Measurements from ENCODE around the gene RAC3.

The RAC3 gene

DNA sequence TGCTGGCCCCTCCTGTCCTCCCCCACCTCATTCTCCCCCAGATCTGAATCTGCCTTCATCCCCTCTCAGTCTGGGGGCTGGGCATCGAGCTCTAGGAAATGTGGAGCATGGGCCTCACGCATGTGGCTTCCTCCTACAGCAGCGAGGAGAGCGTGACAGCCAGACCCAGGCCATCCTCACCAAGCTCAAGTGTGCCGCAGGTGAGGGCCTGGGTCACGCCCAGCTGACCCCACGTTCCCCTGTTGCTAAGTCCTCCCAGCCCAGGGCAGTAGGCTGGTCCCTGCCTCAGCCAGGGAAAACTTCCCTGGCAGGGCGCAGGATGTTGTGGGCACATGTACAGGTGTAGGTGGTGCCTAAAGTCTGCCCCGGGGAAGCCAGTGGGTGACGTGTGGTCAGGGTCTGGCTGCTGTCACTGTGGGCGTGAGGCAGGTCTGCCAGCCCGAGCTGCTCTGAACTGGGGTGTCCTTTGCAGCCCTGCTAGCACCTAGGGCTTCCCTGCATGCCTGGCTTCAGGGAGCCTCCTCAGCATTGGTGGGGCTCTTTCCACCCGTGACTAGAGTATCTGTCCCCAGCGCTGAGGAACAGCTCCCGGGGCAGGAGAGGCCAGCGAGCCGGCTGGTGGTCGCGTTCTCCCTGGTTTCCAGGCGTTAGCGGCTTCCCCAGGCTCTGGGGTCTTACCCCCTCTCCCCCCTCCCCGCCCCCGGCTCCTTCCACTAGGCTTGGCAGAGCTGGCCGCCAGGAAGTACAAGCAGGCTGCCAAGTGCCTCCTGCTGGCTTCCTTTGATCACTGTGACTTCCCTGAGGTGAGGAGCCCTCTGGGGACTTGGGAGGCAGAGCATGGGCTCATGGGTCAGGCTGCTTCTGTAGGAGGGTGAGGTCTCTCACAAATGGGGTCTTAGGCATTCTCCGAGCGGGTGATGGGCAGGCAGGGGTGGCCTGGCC lies 23.8 kb downstream of the RAC3 start:
- DNase-seq (ENCODE audit: low read depth in 2 of 2, low spot score in 1 of 2) = no peak

DNA sequence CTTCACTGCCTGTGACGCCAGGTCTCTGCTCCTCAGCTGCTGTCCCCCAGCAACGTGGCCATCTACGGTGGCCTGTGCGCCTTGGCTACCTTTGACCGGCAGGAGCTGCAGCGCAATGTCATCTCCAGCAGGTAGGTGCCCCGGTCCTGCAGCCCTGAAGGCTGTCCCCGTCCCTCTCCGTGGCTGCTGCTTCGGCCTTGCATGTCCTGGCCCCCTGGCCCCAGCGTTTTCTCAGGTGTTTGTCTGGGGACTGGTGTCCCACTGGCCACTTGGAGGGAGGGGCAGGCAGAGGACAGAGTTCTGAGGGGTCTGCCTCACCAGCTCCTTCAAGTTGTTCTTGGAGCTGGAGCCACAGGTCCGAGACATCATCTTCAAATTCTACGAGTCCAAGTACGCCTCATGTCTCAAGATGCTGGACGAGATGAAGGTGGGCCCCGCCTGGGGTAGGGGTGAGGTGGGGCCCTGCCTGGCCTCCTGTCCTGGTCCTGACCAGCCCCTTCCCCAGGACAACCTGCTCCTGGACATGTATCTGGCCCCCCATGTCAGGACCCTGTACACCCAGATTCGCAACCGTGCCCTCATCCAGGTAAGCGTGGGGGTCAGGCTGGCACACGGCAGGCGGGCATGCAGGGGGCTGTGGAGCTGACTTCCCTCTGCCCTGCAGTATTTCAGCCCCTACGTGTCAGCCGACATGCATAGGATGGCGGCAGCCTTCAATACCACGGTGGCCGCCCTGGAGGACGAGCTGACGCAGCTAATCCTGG lies 24.7 kb downstream of the RAC3 start:
- DNase-seq (ENCODE audit: low read depth in 2 of 2, low spot score in 1 of 2) = no peak

DNA sequence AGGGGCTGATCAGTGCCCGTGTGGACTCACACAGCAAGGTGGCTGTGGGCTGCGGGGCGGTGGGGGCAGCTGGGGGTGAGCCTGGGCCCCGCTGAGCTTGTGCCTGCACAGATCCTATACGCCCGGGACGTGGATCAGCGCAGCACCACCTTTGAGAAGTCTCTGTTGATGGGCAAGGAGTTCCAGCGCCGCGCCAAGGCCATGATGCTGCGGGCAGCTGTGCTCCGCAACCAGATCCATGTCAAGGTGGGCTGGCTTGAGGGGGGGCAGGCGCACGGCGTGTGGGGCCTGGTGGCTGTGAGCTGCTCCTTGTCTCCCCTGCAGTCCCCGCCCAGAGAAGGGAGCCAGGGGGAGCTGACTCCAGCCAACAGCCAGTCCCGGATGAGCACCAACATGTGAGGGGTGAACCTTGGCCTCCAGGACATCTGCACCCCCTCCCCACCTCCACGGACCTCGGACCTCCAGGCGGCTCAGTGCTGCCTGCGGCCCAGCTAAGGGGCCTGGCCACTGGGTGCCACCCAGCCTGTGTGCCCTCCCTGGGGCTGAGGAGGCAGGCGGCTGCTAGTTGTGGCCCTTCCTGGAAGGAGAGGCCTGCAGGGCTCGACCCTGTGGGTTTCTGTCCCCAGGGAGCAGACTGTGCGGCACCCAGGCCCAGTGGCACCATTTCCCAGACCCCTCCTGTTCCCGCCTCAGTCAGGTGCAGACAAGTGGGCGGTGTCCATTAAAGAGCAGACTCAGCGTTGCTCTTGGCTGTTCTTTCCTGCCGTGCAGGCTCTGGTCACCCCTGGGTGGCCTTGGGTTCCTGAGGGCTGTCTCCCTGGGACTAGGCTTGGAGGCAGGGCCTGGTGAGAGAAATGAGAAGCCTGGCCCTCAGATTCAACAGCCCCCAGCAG lies 25.5 kb downstream of the RAC3 start:
- no peak for DNase-seq (ENCODE audit: low read depth in 2 of 2, low spot score in 1 of 2)

DNA sequence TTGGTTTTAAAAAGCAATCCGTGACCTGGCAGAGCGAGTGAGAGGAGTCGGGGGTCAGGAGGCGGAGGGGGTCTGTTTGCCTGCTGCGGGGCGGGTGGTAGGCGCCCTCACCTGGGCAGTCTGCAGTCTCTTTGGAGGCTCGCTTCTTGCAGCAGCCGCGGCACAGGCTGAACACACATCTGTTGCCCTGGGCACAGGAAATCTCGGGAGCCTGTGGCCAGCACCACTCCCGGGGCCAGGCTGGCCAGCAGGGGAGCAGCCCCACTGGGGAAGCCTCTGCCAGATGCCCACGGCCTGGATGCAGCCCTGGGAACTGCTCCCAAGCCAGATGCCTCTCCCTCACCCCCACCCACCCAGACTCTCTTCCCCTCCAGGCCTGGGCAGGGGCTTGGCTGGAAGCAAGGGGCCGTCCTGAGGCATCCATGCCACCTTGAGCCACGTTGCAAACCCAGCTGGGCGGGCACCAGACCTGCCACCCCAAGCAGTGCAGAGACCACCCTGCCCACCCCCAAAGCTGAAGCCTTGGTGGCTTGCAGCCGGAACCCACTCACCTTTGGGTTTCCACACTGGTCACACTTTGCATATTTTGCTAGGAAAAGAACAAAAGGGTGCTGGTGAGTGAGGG lies 26.9 kb downstream of the RAC3 start:
- DNase-seq (ENCODE audit: low read depth in 2 of 2, low spot score in 1 of 2) = no peak

DNA sequence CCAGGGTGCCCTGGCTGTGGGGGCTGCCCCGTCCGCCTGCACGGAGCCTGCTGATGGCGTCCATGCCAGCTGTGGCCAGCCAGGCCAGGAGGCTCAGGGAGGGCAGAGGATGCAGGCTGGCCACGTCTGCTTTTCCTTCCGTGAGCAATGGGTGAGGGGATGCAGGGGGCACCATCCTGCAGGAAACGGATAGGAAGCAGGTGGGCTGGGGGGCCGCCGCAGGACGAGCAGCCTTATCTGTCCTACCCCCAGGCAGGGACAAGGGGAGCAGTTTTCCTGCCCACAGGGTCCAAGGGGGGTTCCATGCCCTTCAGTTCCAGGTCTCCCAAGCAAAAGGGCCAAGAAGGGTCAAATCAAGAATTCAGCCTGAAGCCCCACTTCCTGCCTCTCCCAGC lies 27.4 kb downstream of the RAC3 start:
- DNase-seq (ENCODE audit: low read depth in 2 of 2, low spot score in 1 of 2) = no peak

DNA sequence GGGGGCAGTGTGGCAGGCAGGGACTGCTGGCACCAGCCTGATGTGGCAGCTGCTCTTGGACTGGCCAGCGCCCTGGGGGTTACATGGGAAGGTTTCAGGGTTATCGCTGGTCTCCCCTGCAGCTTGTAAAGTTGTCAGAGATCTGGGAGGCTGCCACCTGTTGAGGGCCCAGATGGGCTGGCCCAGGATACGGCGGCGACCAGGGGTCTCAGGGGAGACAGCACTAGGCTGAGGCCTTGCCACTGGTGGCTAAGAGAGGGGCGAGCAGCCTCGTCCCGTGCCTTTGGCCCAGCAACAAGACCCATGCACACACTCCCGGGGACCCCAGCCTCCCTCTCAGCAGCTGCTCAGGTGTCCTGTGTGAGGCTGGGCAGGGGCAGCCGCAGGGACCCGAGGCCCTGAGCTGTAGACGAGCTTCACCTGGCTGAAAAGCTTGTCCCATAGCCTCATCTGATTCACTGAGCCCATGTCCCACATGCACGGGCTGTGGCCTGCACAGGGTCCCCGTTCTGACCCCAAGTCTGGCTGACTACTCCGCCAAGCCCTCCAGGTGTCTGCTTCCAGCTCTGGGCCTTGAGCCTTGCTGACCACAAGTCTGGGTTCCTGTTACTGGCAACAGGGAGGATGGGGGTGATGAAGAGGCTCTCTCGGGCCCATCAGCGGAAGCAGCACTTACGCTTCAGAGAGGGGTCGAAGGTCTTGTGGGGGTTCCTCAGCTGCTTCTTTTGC lies 28.0 kb downstream of the RAC3 start:
- DNase-seq (ENCODE audit: low read depth in 2 of 2, low spot score in 1 of 2) = no peak

DNA sequence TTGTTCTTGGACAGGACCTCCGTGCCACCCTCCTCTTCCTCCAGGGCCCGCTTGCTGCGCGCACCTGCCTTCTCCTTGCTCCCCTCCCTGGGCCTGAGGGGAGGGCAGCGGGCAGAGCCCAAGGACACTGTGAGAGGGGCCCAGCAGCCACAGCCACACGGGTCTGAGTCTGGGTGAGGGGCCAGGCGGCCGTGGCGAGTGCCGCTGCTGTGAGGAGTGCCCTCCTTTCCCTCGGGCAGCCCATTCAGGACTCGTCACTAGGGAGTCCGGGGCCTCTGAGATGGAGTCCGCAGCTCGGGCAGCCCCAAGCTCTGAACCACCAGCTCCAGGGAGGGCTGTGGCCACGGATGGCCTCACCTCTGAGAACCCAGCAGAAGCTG lies 28.5 kb downstream of the RAC3 start:
- DNase-seq (ENCODE audit: low read depth in 2 of 2, low spot score in 1 of 2) = no peak

DNA sequence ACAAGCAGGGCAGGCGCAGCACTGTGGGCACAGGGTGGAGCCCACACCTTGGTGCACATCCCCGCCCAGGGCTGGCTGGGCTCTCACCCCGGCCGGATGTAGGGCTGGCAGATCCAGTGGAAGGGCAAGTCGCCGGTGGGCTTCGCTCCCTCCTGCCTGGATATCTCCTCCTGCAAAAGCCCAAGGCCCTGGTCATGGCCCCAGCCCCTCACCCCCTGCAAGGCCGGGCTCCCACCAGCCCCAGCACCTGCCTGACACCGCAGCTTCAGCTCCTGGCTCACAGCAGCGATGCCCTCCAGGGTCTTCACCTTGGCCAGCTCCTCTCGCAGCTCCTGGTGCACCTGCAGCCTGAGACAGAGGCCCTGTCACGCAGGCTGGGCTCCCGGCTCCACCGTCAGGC lies 29.1 kb downstream of the RAC3 start:
- no peak for DNase-seq (ENCODE audit: low read depth in 2 of 2, low spot score in 1 of 2)

DNA sequence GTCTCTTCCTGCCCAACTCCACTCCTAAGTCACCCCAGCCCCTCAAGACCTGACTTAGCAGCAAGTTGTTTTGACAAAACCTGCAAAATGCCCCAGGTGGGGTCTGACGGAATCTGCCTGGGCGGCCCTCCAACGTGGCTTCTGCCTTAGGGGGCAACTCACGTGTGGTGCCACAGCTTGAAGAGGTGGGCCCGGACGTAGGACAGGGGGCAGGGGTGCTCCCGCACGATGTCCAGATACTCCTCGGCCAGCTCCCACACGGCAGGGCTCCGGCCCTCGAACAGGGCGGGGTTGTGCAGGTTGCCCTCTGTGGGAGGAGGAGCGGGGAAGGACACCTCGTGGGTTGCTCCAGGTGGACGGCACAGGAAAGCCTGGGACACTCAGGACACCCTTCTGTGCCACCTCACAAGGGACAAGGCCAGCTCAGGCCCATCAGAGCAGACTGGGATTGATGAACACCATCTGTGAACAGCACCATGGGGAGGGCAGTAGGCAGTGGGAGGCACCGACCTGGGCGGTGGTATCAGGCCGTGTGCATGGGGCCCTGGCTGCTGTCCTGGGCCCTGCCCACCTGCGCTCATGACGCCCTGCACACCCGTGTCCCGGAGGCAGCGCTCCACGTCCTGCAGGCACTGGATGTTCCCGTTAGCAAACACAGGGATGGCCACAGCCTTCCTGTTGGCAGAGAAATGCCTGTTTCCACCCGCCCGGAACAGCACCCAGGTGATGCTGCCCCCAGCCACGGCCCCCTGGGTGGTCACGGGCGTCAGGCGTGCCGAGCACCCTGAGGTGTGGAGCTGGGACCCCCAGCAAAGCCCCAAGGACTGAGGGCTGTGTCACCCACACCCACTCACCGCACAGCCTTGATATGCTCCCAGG lies 29.8 kb downstream of the RAC3 start:
- DNase-seq (ENCODE audit: low read depth in 2 of 2, low spot score in 1 of 2) = no peak

DNA sequence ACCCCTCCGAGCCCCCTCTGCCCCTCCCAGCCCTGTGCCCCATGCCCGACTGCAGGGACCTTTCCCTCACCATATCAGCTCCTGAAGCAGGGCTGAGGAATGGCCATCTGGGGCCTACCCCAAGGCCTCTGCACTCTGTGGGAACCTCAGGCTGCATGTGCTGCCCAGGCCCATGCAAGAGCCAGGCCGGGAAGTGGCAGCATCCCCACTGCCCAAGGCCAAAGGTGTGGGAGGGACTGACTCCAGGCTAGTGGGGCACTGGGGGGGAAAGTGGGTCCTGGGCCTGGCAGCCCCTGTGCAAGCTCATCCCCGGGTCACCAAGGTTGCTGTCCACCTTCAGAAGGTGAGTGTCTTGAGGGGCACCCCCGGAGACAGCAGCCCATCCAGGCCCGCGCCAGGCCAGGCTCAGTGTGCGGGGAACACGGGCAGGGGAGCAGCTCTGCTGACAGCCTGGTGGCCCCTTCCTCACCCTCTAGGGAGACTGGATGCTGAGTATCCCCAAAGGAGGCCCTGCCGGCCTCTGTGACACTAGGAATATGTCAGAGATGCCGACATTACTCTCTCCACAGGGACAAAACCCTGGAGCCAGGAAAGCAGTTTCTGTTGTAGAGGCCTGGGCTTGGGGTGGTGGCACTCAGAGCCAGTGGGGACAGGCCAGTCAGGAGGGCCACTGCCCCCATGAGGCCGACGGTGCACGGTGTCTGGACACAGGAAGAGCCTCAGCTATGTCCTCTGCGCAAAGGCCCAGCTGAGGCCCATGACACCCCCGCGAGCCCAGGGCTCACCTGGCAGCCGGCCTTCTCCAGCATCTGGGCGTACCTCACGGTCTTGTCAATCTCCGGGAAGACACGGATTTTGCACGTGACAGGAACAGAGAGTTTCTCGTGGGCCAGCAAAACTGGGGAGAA lies 30.9 kb downstream of the RAC3 start:
- DNase-seq (ENCODE audit: low read depth in 2 of 2, low spot score in 1 of 2) = no peak

DNA sequence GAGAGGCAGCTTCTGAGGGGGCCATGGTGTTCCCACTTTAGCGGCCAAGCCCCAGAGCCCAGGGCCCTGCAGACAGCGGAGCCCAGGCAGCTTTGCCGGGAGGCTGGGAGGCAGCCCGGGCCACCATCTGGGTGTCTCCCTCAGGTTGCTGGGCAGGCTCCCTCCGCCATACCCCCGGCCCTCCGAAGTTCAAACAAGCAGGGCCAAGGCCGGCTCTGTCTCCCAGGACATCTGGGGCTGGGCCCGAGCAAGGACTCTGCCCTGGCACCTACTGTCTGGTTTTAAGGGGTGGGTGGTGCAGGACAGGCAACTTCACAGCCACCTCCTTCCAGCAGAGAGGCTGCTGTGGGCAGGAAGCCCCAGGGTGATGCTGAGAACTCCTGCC lies 31.5 kb downstream of the RAC3 start:
- DNase-seq (ENCODE audit: low read depth in 2 of 2, low spot score in 1 of 2) = no peak

DNA sequence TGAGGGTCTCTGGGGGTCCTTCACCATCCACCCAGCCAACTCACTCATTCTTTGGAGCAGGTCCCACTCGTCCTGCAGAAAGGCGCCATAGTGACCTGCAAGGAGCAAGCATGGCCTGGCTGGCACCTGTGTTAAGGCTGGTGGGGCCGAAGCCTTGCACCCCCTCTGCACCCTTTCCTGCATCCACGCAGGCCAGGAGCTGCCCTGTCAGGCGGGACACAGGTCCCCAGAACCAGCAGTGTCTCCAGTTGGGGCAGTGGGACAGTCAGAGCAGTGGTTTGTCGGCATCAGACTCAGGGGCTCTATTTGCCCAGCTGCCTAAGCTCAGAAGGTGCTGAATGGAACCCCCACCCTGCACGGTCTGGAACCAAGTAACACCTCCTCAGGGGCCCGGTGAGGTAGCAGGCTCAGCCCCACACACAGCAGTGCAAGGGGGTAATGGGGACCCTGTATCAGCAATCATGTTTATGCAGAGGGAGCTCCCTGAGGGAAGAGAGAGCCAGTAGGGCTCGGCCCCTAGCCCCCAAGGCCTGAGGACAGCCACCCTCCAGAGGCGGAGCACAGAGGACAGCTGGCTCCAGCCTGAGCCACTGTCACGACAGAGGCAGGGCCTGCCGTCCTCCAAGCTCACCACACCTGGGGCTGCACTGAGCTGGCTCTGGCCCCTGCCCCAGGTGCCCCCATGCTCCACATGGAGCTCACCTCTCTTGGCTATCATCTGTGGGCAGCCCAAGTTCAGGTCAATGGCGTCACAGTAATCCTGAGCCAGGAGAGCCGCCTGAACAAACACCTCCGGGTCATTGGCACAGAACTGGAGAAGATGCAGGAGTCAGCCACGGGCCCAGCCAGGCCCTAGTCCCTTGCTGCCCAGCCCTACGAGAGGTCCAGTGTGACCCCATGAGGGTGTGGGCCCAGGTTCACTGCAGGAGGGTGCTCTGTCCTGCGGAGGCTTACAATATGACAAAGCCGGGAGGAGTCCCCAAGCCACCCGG lies 32.2 kb downstream of the RAC3 start:
- DNase-seq (ENCODE audit: low read depth in 2 of 2, low spot score in 1 of 2) = no peak

DNA sequence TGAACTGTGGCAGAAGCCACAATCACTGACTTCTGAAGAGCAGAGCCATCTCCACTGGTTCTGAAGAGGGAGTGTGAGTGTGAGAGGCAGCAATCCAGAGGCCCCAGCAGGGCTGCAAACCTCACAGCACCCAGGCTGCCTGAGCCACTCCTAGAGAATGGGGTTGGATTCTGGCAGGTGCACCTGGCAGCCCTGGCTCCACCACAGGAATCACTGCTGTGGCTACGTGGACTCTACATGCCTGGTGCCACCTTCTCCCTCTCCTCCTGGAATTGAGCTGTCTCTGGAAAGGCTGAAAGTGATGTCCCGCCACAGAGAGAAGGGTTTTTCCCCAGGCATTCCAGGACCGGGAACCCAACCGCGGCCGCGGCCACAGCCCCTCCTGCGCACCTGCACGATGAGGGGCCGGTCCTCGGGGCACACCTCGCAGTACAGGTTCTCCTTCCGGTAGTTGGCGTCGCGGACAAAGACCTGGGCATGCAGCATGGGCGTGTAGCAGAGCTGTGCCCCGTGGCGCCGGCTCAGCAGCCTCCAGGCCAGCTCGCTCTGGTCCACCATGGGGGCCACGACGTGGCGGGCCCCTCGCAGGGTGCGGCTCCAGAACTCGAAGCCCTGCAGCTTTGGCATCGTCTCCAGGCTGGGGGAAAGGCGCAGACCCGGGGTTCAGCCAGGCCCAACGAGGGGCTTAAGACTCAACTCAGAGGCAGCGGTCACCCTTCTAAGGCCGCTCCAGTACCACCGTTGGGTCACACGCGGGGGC lies 33.1 kb downstream of the RAC3 start:
- no peak for DNase-seq (ENCODE audit: low read depth in 2 of 2, low spot score in 1 of 2)

DNA sequence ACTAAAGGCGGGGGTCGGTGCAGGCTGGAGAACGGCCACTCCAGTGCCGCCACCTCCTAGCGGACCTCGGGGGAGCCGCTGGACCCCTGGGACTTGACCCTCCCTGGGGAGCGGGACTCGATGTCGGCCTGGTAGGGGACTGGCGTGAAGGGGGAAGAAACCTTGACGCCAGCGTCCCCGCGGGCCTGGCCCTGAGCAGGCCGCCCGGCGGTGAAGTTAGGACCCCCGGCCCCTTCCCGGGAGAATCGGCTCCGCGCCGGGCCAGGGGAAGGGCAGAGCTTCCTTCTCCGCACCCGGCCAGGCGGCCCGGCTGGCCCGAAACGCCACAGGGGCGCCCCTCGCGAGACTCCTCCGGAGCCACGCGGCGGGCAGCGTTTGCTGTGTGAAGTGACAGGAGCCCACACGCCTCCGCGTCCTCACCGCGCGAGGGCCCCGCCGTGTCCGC lies 33.7 kb downstream of the RAC3 start:
- no peak for DNase-seq (ENCODE audit: low read depth in 2 of 2, low spot score in 1 of 2)

DNA sequence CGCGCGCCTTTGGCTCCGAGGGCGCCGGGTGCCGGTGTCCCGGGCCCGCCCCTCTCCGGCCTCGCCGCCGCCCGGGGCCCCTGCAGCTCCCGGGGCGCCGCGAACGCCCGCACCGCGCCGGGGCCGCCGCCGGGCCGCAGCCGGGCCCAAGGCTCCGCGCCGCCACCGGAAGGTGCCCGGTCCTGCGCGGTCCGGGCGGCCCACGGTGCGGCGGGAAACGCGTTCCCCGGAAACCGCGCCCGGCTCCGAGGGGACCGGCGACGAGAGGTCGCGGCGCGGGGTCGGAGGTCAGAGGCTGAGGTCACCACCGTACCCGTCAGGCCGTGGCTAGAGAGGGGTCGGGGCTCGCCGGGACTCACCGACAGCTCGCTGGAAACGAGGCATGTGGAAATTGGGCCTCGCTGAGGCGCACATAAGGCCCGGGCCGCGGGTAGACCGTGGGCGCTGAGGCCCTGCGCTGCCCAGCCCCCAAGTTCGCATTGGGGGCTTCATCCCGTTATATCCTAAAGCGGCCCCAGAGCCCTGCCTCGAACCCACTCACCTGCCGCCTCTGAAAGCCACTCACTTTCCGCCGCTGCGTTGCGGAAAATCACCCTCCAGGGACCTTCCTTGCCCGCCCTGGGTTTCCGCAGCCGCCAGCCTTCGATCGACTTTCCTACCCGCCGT lies 34.3 kb downstream of the RAC3 start, which contains the start of gene DUS1L:
Gene DUS1L (minus strand): TSS at position 167 of the 666 bp plus-strand sequence. CDS start 745 bp downstream, outside the sequence.
- DNase-seq (ENCODE audit: low read depth in 2 of 2, low spot score in 1 of 2) = peak; percentile 35 to 50

DNA sequence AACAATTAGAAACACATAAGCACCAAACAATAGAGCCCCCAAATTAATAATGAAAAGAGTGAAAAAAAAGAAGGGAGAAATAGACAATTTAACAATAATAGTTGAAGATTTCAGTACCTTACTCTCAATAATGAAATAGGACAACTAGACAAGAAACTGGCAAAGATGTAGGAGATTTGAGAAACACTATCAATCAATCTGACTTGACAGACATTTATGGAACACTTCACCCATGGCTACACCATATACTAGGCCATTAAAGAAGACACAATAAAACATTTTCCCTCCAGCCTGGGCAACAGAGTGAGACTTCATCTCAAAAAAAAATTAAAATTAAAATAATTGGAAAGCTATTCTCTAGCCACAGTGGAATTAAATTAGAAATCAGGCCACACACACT lies 39.1 kb downstream of the RAC3 start:
- DNase-seq (ENCODE audit: low read depth in 2 of 2, low spot score in 1 of 2) = no peak
